Kidney capillary endothelial cell (primary cell): ENCODE results near the gene FASTKD3.
"Not testable (repeated sequence)": the region's sequence is repeated elsewhere in the genome, so short reads cannot be mapped to it uniquely, and the experiment has no call there.

Experiments
- DNase-seq: peaks from one replicate; pipeline ENCODE4 v3.0.0-alpha.2; 2018; ENCODE audit warnings: low spot score

FASTKD3 gene, protein sequence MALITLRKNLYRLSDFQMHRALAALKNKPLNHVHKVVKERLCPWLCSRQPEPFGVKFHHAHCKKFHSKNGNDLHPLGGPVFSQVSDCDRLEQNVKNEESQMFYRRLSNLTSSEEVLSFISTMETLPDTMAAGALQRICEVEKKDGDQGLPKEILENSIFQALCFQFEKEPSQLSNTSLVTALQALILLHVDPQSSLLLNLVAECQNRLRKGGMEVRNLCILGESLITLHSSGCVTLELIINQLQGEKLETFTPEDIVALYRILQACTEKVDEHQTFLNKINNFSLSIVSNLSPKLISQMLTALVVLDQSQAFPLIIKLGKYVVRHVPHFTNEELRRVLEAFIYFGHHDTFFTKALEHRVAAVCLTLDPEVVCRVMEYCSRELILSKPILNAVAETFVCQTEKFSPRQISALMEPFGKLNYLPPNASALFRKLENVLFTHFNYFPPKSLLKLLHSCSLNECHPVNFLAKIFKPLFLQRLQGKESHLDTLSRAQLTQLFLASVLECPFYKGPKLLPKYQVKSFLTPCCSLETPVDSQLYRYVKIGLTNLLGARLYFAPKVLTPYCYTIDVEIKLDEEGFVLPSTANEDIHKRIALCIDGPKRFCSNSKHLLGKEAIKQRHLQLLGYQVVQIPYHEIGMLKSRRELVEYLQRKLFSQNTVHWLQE

DNA sequence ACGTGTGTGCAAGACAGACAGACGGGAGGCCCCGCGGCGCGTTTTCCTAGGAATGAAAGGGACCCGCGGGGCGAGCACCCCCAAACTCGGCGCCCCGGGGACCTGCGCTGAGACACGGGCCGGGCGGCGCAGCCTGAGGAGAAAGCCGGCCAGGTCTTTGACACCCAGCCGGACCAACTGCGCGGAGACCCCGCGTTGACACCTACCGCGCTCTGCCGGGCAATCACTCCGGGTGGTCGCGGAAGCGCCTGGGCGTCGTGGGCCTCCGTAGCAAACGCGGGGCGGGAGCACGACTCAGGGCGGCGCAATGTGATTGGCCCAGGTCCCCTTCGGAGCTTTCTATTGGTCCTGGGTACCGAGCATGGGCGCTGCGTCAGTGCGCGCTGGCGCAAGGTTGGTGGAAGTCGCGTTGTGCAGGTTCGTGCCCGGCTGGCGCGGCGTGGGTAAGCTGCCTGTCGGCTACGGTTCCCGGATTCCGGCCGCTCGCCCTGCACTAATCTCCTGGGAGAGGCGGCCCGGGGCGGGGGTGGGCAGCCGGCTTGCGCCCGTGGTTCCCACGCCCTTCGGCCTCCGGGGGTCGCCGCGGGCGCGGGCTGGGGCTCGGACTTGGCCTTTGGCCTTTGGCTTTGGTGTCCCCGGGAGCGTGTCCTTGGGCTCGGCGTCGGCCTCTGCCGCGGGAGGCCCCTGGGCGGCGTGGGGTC is at the start of gene FASTKD3, which contains the start of gene MTRR:
TSS of gene FASTKD3 (minus strand) at position 259 of the 701 bp plus-strand sequence. CDS start 948 bp downstream, outside the sequence.
TSS of gene MTRR (plus strand) at position 376 of the 701 bp plus-strand sequence. CDS start 1,647 bp downstream, outside the sequence.
- peak; percentile 87 for DNase-seq

DNA sequence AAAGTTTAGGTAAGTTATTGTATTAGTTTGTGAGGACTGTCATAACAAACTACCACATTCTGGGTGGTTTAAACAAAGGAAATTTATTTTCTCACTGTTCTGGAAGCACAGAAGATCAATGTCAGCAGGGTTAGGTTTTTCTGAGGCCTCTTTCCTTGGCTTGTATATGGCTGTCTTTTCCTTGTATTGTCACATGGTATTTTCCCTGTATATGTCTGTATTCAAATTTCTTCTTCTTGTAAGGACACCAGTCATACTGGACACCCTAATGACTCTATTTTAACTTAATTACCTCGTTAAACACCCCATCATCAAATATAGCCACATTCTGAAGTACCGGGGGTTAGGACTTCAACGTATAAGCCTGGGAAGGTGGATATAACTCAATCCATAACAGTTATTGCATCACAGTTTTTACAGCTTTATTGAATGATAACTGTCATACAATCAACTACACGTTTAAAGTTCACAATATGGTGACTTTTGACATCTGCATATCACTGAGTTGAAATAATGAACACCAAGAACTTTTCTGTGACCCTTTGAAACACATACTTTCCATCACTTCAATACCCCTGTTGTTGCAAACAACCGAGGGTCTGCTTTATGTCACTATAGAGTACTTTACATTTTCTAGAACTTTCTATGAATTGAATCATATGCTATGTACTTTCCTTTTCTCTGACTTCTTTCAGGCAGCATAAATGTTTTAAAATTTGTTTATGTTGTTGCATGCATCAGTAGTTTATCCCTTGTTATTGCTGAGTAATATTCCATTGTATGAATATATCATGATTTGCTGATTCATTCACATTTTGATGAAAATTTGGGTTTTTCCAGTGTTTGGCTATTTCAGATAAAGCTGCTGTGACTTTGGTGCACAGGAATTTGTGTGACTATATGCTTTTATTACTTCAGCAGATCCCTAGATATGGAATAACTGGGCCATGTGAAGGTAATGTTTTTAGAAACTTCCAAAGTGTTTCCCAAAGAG is 48.6 kb upstream of the FASTKD3 start:
- no peak for DNase-seq

DNA sequence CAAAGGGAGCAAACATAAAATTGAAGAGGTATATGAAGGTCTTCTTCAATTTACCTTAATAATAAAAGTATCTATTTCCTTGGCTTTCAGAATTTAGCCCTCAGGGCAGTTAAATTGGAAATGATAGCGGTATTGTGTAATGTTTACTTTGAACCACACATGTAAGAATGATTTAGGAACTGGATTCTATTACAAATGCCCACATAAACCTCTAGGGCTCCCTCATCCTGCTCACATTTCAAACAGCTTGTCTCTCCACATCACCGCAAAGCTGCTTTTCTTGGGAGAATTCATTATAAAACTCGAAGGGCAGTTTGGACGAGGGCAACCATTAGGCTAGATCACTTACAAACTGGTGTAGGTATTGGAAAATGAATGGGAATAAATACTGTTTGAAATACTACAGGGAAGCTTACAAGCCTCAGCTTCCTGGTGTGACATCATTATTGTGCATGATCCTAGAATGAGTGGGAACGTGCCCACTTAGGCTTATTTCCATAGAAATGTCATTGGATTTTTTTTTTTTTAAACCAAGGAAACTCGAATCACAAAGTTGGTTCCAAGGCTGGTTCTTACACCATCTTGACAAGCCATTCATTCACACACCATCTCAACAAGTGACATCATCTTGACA is 47.5 kb upstream of the FASTKD3 start:
- no peak for DNase-seq

DNA sequence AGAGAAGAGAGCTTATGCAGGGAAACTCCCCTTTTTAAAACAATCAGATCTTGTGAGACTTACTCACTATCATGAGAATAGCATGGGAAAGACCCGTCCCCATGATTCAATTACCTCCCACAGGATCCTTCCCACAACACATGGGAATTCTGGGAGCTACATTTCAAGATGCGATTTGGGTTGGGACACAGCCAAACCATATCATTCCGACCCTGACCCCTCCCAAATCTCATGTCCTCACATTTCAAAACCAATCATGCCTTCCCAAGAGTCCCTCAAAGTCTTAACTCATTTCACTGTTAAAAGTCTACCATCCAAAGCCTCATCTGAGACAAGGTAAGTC is 42.6 kb upstream of the FASTKD3 start:
- DNase-seq: not testable (repeated sequence)

DNA sequence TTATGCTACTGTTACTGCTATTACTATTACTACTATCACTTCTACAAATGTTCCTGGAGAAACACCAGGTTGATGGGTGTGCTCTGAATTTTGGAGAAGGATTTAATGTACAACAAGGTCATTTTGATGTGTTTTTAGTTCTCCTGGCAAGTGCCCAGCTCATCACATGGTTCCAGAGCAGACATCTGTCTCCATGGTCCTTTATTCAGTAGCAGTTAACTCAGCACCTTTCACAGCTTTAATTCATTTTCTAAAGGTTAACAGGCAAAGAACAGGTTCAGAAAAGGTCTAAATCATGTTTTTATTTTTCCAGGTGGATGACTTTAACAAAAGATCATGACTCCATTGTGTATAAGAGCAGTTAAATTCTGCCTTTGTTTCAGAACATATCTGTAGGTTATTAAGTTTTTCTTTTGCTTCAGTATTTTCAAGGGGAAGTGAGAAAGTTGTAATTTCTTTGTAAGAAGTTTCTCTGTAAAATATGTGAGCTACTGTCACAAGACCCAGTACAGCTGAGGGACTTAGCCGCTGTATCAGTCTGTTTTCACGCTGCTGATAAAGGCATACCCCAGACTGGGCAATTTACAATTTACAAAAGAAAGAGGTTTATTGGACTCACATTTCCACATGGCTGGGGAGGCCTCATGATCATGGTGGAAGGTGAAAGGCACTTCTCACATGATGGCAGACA is 42.1 kb upstream of the FASTKD3 start:
- DNase-seq: no peak

DNA sequence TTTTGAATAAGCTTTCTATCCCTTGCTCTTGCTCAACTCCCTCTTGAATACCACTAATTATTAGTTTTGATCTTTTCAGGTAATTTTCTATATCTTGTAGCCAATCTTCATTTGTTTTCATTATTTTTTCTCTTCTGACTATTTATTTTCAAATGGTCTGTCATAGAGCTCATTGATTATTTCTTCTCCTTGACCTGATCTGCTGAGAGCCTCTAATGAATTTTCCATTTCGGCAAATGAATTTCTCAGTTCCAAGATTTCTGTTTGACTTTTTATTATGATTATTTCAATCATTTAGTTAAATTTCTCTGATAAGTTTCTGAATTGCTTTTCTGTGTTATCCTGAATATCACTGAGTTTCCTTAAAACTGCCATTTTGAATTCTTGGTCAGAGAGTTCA is 39.5 kb upstream of the FASTKD3 start:
- DNase-seq: no peak

DNA sequence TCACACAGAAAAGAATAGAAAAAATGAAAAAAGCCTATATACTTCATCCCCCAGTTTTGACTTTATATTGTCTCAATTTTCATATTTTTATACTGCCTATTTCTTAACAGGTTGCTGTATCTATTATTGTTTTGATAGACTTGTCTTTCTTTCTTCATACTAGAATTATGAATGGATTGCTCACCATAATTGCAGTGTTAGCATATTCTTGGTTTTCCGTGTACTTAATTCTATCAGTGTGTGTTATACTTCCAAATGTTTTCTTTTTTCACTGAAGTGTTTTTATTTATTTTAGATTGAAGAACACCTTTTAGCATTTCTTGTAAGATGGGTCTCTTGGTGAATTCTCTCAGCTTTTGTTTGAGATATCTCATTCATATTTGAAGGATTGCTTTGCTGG is 38.8 kb upstream of the FASTKD3 start:
- no peak for DNase-seq

DNA sequence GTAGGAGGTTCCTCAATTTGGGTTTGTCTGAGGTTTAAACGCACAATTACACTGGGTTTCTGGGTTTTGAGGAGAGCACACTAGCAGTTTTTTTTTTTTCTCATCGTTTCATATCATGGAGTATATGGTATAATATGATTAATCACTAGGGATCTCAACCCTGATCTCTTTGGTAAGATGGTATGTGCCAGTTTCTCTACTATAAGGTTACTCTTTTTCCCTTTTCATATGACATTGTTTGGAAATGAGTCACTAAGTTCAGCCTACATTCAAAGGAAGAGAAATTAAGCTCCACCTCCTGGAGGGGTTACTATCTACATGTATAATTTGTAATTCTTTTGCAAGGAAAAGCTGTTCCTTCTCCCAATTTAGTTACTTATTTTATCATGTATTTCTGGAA is 35.3 kb upstream of the FASTKD3 start:
- DNase-seq: peak; percentile 61

DNA sequence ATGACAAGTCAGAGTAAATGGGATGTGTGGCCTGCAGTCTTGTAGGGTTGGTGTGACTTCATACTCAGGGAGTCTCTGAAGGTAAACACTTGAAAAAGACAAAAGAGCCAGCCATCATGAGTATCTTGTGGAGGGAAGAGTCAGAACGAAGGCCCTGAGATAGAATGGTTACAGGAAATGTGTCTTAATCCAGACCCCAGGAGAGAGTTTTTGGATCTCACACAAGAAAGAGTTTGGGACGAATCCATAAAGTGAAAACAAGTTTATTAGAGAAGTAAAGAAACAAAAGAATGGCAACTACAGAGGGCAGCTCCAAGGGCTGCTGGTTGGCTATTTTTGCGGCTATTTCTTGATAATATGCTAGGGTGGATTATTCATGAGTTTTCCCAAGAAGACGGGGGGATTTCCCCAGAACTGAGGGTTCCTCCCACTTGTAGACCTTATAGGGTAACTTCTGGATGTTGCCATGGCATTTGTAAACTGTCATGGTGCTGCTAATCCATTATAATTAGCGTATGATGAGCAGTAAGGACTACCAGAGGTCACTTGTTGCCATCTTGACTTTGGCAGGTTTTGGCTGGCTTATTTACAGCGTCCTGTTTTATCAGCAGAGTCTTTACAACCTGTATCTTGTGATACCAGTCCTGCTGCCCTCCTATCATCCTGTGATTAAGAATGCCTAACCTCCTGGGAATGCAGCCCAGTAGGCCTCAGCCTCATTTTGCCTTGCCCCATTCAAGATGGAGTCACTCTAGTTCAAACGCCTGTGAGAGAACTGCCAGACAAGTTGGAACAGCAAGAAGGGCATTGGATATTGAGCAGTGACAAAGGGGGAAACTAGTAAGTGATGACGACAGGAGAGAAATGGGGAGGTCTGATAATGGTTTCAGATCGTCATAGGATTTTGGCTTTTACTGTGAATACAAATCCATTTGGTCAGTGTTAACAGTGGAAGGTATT is 34.1 kb upstream of the FASTKD3 start:
- DNase-seq: no peak

DNA sequence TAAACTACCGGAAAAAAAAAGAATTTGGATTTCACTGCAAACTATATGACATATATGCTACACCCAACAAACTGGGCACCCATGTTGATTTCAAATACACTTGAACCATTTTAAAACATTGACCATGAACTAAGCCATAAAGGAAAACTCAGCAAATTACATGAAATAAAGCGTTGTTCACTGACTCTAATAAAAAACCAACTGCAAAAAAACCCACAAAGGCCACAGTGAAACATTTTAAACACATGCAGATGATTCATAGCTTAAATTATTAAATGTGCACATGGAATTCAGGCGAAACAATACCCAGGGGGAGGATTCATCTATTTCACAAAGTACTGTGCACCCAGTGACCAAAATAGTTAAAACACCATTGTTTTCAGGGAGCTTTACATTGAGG is 33.4 kb upstream of the FASTKD3 start:
- DNase-seq: no peak

DNA sequence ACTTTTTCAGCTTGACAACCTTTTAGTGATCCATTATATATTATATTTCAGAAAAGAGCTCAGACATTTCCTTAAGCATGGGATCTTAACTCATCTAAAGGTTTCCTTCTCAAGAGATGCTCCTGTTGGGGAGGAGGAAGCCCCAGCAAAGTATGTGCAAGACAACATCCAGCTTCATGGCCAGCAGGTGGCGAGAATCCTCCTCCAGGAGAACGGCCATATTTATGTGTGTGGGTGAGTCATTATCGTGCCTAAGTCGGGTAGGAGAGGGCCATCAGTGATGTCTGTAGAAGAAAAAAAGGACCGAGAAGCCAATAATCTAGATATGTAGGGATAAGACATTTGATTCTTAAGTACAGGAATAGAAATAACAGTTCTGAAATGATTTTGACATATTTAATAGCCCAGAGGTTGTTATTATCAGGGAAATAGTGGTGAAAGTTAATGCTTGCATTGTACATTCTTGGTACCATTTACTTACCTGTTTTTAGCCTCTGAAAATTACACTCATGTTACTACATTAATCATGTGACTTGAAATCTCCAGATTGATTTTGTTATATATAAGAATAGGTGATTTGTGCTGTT is 28.3 kb upstream of the FASTKD3 start:
- peak; percentile 53 for DNase-seq

DNA sequence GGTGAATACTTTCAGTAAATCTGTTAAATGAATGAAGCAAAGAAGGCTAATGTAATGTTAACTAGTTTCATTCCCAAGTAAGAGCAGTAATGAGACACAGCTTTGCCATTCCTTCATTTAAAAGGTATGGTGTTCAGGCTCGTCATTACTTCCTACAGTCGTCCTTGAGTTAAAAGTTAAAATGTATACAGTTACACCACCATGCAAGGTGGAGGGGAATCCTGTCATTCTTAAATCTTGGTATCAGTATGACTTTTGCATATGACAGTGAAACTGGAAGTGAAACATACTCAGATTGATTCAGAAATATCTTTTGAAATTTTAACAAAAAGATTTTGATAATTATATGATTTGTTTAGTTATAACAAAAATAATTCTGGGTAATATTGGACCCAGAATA is 26.0 kb upstream of the FASTKD3 start:
- DNase-seq: no peak

DNA sequence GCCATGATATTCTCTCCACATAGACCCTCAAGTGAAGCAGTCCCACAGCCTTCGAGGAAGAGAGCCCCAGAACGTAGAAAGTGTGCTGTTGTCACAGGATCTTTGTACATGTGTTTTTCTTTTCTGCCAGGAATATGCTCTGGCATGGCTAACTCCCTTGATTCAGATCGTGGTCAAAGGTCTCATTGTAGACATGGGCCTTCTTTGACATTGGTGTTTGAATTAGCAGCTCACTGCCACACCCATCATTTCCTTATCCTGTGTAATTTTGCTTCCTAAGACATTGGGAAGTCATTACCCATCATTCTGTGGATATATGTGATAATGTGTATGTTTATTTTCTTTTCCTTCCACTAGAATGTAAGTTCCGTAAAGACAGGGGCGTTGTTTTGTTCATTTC is 25.6 kb upstream of the FASTKD3 start:
- no peak for DNase-seq

DNA sequence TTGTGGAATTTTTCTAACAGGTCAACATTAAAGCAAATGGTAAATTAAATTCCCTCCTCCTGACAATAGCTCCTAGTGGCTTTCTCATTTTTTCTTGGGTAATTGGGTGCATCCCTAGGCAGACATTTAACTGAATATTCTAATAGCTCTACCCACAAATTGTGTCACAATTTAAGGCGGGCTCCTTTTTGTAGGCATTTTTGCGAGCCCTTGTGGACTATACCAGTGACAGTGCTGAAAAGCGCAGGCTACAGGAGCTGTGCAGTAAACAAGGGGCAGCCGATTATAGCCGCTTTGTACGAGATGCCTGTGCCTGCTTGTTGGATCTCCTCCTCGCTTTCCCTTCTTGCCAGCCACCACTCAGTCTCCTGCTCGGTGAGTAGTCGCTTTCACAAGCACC is 20.1 kb upstream of the FASTKD3 start:
- no peak for DNase-seq

DNA sequence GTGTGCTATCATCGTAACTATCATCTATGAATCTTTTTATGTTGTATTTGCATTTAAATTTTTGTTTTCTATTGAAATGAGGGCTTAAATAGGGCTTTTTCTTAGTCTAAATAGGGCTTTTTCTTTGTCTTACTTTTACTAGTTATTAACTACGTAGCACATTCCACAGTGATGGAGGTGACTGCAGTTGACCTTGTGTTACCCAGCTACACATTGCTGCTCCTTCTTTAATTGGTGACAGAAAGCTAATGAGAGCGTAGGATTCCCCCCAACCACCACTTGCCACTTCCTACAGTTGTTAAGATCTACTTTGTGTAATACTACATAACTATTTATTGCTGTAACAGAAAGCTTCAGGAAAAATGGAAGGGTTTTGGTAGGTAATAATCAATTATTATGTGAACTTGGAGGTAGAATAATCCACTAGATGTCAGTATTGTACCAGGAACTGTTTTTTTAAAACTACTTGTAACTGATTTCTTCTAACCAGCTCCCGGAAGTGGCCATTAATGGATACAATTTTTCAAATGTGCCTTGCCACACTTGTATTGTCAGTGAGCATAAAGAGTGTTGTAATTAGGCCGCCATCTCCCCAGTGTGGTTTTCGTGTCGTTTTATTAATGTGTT is 18.1 kb upstream of the FASTKD3 start:
- DNase-seq: peak; percentile 60

DNA sequence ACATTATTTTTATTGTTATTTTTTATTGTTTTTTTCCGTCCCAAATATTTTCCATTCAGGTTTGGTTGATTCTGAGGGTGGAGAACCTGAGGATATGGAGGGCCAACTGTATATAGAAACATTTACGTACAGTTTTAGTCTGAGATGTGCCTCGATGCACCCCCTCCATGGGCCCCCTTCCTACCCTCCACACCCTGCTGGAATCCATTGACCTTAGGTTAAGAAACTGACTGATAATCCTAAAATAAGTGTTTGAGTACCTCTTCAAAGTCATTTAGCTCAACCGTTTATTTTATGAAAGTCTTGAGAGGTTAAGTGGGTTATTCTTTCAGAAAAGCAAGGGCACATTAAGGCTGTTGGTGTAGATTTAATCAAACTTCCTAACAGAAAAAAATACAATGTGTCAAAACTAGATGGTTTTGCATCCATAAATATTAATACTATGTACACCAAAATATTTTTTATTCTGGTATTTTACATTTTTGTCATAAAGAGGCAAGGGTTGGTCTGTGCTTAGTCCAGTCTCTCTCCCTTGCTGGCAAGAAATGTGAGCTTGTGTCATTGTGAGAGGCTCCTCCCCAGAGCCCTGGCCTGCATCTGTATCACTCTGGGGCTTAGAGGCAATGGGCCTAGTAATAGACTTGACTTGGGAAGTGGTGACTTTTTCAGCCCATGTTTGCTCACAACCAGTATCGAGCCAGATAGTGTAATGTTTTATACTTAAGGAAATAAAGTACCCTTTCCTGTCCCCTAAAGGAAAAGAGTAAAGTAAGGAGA is 15.8 kb upstream of the FASTKD3 start:
- DNase-seq: no peak

DNA sequence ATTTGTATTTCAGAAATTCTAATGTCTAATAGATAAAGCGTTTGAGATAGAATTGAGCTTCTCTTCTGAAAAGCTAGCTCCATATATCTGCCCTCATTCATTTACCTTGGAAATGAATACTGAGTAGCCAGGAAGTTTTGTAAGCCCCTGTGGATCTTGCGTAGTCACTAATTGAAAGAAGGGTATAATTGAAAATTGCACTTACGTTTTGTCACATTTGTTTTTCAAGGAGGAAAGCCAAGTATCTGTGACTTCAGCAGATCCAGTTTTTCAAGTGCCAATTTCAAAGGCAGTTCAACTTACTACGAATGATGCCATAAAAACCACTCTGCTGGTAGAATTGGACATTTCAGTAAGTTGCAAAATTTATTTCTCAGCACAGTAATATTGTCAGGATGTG is 14.1 kb upstream of the FASTKD3 start:
- DNase-seq: no peak

DNA sequence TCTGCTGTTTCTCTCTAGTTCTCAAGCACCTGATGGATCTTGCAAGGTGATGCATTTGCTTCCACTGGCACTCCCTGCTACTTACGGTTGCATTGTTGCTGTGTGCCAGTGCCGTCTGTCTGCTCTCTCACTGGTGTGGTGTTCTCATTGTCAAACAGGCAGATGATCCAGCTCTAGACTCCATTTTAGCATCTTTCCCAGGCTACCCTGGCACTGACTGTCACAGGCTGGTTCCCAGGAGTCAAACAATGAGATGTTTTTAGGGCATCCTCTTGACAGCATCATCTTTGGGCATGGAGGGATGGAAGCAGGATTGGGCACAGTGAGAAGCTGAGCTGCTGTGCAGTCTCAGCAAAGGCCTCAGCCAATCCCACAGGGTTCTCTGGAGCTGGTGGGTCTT is 13.0 kb upstream of the FASTKD3 start:
- DNase-seq: no peak
